ENCODE results near the gene MSH6.

DNA sequence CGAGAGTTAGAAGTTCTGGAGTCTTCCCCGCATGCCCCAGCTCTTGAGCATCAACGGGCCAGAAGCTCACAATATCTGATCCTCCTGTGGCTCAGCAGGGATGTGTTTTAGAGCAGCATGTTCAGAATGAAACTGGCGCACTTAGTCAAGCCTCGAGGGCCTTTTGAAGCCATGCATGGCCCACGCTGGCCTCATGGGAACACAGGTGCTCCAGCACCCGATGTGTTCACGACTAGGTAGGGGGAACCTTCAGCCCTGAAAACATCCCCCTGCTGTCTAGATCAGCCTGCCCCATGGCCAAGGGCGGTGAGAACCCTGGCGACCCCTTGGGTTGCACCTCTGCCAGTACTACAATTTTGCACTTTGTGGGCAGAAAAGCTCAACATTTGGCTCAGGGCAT lies 32.8 kb downstream of the MSH6 start:
- TF ChIP-seq, protein P1, sequence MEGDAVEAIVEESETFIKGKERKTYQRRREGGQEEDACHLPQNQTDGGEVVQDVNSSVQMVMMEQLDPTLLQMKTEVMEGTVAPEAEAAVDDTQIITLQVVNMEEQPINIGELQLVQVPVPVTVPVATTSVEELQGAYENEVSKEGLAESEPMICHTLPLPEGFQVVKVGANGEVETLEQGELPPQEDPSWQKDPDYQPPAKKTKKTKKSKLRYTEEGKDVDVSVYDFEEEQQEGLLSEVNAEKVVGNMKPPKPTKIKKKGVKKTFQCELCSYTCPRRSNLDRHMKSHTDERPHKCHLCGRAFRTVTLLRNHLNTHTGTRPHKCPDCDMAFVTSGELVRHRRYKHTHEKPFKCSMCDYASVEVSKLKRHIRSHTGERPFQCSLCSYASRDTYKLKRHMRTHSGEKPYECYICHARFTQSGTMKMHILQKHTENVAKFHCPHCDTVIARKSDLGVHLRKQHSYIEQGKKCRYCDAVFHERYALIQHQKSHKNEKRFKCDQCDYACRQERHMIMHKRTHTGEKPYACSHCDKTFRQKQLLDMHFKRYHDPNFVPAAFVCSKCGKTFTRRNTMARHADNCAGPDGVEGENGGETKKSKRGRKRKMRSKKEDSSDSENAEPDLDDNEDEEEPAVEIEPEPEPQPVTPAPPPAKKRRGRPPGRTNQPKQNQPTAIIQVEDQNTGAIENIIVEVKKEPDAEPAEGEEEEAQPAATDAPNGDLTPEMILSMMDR (conservative IDR thresholded peaks at IDR 0.05; ENCODE audit: low read length) = no peak
- TF ChIP-seq EZH2phosphoT487 (IDR thresholded peaks at IDR 0.05; ENCODE audit: borderline replicate concordance, low read depth, low read length) = no peak

All from OCI-LY7 (cell line).